Mesothelial cell of epicardium (in vitro differentiated cells): Measurements from ENCODE around the gene GIPC2. TPM values are rescaled to one million over a fixed set of nuclear protein-coding genes. Genes with fewer than 3 reads are reported as not detected.

Experiments
- DNase-seq, 2 experiments: peaks; one replicate each; pipeline ENCODE4 v3.0.0; 2021; ENCODE audit warnings: low spot score in 2 of 2; ENCODE audit not compliant: unreplicated experiment in 2 of 2
- H3K27ac Mint-ChIP-seq: 2 replicates; pipeline ENCODE4 v1.8.0; 2021; ENCODE audit warnings: mixed read lengths
- H3K27me3 Mint-ChIP-seq: 2 replicates; pipeline ENCODE4 v1.8.0; 2021; ENCODE audit warnings: low read depth, mixed read lengths
- H3K36me3 Mint-ChIP-seq: 2 replicates; pipeline ENCODE4 v1.8.0; 2021; ENCODE audit warnings: mixed read lengths
- H3K4me1 Mint-ChIP-seq: 2 replicates; pipeline ENCODE4 v1.8.0; 2021; ENCODE audit warnings: mixed read lengths
- H3K4me3 Mint-ChIP-seq: 2 replicates; pipeline ENCODE4 v1.8.0; 2021; ENCODE audit warnings: mild to moderate bottlenecking, moderate library complexity, mixed read lengths
- H3K9me3 Mint-ChIP-seq: 2 replicates; pipeline ENCODE4 v1.8.0; 2021; ENCODE audit warnings: mixed read lengths
- CTCF ChIP-seq: fragments of 200-600 bp; sonication (generic); IDR thresholded peaks from one replicate; pipeline ENCODE4 v1.5.0; 2021; ENCODE audit warnings: antibody characterized with exemption; ENCODE audit not compliant: unreplicated experiment
- total RNA-seq: library from RNA; stranded (reverse); gene quantifications from 3 replicates; pipeline ENCODE4 v1.2.1, GENCODE V29; 2021

Gene GIPC2
- total RNA-seq, 1 donor from 2014 or later = 0.20 TPM

- H3K4me3 Mint-ChIP-seq = no peak overlapping the region
Measured at GRCh38 chr1:78052685-78053405, 7.1 kb downstream of the GIPC2 start.

GRCh38 chr1:78053498-78053897 is 7.7 kb downstream of the GIPC2 start:
- TF ChIP-seq CTCF = no peak
- peaks cover 16% of the 10 kb centered on the region for H3K27me3 Mint-ChIP-seq
- DNase-seq = no peak
- H3K27ac Mint-ChIP-seq = no peak overlapping the region
- no peaks in the 10 kb centered on the region for H3K4me1 Mint-ChIP-seq
- no peak overlapping the region for H3K4me3 Mint-ChIP-seq
- no peaks in the 10 kb centered on the region for H3K9me3 Mint-ChIP-seq
- no peaks in the 10 kb centered on the region for H3K36me3 Mint-ChIP-seq

More at GRCh38 chr1:78052685-78053405, 7.1 kb downstream of the GIPC2 start:
- Mint-ChIP-seq H3K27ac (no peak overlapping the region), H3K4me1 (peaks cover 2% of the 10 kb centered on the region), H3K27me3 (peaks cover 15% of the 10 kb centered on the region), H3K36me3 (no peaks in the 10 kb centered on the region), H3K9me3 (no peaks in the 10 kb centered on the region)
- no peak for DNase-seq
- no peak for TF ChIP-seq CTCF

DNA sequence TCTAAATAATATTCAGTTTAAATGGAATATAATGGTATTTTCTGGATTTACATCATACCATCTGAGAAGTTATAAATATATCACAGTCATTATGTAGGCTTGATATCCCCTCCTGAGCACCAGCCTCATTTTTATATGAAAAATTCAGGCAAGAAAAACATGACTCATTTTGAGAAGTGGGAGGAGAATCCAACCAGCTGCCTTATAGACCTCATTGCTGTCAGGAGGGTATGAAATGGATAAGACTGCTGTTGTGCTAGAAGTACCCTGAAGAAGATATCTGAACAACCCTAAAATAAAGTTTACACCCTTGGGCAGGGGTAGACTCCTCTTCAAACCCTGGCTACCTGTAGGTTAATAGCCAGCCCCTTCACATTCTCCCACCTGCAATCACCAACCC is 8.8 kb downstream of the GIPC2 start:
- Mint-ChIP-seq H3K36me3 (no peaks in the 10 kb centered on the region), H3K9me3 (no peaks in the 10 kb centered on the region), H3K27ac (no peak overlapping the region), H3K4me3 (no peak overlapping the region), H3K4me1 (no peaks in the 10 kb centered on the region), H3K27me3 (peaks cover 21% of the 10 kb centered on the region)
- no peak for TF ChIP-seq CTCF
- no peak for DNase-seq

DNA sequence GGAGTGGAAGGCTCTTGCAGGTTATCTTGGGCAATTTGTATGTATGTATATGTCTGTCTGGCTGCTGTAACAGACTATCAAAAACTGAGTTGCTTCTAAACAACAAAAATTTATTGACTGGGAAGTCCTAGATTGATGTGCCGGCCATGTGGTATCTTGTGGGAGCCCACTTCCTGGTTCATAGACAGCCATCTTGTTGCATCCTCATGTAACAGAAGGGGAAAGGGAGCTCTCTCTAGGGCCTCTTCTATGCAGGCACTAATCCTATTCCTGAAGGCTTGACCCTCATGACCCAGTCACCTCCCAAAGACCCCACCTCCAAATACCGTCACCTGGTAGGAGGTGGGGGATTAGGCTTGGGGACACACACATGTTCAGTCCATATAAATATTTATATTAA is 9.2 kb downstream of the GIPC2 start:
- Mint-ChIP-seq H3K27me3 (peaks cover 21% of the 10 kb centered on the region), H3K36me3 (no peaks in the 10 kb centered on the region), H3K9me3 (no peaks in the 10 kb centered on the region), H3K4me3 (no peak overlapping the region), H3K27ac (no peak overlapping the region), H3K4me1 (no peaks in the 10 kb centered on the region)
- DNase-seq = no peak
- TF ChIP-seq CTCF = no peak

GRCh38 chr1:78055565-78056132 is 9.9 kb downstream of the GIPC2 start:
- no peak overlapping the region for H3K27ac Mint-ChIP-seq
- H3K36me3 Mint-ChIP-seq = no peaks in the 10 kb centered on the region
- TF ChIP-seq CTCF = no peak
- no peaks in the 10 kb centered on the region for H3K4me1 Mint-ChIP-seq
- H3K4me3 Mint-ChIP-seq = no peak overlapping the region
- no peaks in the 10 kb centered on the region for H3K9me3 Mint-ChIP-seq
- H3K27me3 Mint-ChIP-seq = peaks cover 24% of the 10 kb centered on the region
- no peak for DNase-seq
